GM21367 (cell line): Measurements from ENCODE around the gene PARVA.
"Not testable (repeated sequence)": the region's sequence is repeated elsewhere in the genome, so short reads cannot be mapped to it uniquely, and the experiment has no call there.

Experiments
- ATAC-seq: cut with Tn5 transposase; IDR thresholded peaks from one replicate; pipeline ENCODE4 v1.9.1; 2021; ENCODE audit not compliant: unreplicated experiment

The PARVA gene

DNA sequence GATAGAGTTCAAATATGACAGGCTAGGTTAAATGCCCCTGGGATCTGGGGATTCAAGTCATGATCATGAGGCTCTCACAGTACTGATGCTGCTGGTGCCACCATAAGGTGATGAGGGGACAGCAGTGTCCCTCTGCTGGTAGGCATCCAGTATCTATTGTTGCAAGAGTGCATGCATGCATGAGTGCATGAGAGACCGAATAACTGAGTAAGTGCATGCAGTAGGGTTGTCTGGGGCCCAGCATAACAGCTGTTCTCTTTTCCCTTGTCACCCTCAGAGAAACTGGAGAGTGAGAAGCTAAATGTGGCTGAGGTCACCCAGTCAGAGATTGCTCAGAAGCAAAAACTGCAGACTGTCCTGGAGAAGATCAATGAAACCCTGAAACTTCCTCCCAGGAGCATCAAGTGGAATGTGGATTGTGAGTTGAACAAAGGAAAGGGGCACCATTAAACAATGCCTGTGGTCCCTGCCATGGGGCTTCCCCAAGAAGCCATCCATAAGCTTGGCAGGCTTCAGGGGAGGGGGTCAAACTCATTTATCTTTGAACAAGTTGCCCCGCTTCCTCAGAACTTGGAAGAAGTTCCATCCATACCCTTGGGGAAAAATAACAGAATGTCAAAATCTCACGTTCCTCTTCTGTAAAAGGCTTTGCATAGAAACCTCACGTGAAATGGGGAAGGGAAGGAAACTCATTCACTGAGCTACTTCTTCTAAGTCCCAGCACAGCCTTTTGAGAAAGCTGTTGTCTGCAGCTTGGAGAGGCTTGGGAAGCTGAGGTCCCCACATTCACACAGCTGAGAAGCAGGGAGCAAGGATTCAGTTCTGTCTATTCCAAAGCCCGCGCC is 119.0 kb downstream of the PARVA start:
- no peak for ATAC-seq

GRCh38 chr11:12497431-12497830 is 120.1 kb downstream of the PARVA start:
- ATAC-seq, result no peak

- no peak for ATAC-seq
Observed at GRCh38 chr11:12499071-12499470, 121.7 kb downstream of the PARVA start.

- no peak for ATAC-seq
Observed at GRCh38 chr11:12502046-12502445, 124.7 kb downstream of the PARVA start.

- ATAC-seq, result no peak
Observed at GRCh38 chr11:12503039-12503484, 125.7 kb downstream of the PARVA start.

DNA sequence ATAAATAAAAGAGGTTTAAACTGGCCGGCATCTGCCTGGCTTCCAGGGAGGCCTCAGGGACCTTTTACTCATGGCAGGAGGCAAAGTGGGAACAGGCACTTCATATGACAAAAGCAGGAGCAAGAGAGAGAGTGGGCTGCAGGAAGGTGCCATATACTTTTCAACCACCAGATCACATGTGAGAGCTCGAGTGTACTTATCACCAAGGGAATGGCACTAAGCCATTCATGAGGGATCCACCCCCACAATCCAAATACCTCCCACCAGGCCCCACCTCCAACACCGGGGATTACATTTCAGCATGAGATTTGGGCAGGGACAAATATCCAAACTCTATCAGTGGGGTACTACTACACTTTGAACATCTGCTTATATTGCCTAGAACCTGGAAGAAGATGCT is 126.5 kb downstream of the PARVA start:
- ATAC-seq, result no peak

DNA sequence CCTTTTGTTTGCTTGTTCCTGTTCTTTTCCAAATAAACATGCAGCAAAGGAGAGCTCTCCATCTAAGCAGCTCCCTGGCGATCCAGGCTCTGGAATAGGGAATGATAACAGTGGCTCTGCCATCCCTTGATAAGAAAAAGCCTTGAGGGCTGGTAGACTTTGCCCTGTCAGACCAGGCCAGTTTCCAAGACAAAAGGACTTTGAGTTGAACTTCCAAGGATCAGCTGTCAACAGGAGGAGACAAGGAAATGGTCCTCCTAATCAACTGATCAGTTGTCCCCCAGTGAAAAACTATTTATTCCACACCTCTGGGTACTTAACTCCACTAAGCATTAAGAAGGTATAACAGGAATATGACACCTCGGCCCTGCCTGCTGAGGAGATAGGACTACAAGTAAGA is 127.8 kb downstream of the PARVA start:
- ATAC-seq, result no peak

DNA sequence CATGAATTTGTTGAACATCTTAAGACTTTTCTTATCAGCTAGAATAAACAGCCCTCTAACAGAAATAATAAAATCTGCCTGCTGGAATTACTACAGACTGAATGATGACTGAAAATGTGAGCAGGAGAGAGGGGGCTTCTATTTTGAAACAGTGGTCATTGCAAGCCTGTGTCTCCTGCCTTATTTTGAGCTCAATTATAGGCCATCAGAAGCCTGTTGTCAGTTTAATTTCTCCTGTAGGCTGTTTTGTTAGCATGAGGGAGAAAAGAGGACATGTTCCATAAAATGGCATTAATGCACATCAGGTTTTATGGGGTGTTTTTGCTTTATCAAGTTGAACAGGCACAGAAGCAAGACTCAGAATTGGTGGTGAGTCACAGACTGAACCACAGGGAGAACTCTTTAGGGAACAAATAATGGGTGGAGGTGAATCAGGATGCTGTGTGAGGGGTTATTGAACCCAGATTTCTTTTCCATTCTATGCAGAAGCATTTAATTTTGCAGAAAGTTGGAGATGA is 129.1 kb downstream of the PARVA start:
- no peak for ATAC-seq

- ATAC-seq, result no peak
Observed at GRCh38 chr11:12507391-12507790, 130.0 kb downstream of the PARVA start.

DNA sequence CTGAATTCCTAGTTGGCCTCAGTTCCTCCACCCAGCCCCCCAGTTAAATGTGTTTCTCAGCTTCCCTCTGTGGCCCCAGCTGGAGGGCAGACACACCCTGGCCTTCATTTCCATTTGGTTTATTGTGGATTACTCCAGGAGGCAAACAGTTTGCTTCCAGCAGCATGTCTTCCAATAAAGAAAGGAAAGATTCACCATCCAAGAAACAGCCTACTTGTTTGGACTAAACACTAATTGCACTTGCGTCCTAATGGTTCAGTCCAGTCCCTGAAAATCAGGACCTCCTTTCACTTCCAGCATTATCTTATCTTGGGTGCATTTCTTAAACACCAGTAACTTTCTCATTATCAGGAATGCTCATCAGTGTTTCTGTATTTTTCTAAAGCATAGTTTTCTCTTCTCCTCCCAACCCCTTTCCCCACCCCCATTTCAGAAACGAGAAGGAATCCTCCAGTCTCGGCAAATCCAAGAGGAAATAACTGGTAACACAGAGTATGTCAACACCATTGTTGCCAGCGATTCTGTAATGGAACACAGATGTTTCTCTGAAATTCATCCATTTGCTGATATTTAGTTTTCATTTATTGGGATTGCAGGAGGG is 130.9 kb downstream of the PARVA start:
- no peak for ATAC-seq

- ATAC-seq, result no peak
Observed at GRCh38 chr11:12509371-12509770, 132.0 kb downstream of the PARVA start.

- no peak for ATAC-seq
Observed at GRCh38 chr11:12512132-12512531, 134.8 kb downstream of the PARVA start.

DNA sequence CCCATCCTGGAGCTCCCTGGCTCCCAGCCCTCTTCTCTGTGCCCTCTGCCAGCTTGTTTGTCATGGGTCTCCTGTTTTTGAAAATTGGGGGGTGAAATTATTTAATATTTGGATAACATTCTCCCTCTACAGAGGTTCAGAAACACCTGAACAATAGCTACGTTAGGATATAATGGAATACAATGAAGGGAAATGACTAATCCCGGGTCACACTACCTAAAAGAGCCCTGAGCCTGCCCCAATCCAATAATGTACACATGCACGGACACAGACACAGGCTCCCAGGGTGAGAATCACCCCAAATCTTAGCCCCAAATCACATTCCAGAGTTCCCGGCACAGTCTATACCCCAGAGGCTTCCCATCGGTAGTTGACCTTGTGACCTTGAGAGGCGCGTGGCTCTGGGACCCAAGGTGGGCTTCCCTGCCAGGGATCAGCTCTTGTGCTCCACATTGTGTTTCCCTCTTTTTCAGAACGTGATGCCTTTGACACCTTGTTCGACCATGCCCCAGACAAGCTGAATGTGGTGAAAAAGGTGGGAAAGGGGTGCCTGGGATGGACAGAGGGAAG is 135.5 kb downstream of the PARVA start:
- ATAC-seq, result no peak

DNA sequence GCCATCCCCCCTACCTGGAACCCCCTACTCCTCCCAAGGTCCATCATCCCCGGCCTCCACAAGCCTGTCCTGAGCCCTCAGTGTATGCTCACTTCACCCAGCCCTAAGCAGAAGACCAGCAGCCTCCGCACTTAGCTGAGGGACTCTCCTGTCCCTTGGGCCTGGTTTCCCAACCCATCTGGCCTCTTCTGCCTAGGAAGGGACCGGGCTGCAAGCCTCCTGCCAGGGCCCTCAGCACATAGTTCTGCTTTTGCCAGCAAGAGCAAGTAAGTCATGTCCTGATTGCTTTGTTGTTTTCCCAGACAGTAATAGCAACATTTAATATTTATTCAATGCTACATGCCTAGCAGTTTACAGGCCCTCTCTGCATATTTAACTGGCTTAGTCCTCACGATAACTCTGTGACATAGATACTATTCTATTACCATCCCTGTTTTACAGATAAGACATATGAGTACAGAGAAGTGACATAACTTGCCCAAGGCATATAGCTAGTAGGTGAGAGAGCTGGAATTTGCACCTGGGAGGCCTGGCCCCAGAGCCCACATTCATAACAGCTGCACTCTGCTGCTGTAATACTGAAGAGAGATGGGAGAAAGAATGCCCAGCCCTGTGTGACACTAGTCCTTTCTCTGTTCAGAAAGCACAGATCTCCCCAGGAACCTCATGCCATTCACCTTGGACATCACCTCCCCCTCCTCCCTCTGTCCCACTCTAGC is 139.2 kb downstream of the PARVA start:
- ATAC-seq, result no peak

DNA sequence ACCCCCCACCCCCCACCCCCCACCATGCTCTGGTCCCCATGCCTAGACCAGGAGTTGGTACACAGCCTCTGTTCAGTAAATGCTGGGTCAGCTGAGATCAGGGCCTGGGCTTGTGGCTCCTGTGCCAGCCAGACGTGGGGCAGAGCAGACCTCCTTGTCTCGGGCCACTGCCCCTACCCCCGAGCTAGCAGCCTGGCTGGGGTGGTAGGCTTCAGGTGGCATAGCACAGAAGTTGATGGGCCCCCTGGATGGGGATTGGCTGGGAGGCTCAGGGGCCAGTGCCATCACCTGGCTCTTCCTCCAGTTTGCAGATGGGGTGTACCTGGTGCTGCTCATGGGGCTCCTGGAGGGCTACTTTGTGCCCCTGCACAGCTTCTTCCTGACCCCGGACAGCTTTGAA is 139.9 kb downstream of the PARVA start:
- no peak for ATAC-seq

GRCh38 chr11:12517741-12518140 is 140.4 kb downstream of the PARVA start:
- no peak for ATAC-seq

DNA sequence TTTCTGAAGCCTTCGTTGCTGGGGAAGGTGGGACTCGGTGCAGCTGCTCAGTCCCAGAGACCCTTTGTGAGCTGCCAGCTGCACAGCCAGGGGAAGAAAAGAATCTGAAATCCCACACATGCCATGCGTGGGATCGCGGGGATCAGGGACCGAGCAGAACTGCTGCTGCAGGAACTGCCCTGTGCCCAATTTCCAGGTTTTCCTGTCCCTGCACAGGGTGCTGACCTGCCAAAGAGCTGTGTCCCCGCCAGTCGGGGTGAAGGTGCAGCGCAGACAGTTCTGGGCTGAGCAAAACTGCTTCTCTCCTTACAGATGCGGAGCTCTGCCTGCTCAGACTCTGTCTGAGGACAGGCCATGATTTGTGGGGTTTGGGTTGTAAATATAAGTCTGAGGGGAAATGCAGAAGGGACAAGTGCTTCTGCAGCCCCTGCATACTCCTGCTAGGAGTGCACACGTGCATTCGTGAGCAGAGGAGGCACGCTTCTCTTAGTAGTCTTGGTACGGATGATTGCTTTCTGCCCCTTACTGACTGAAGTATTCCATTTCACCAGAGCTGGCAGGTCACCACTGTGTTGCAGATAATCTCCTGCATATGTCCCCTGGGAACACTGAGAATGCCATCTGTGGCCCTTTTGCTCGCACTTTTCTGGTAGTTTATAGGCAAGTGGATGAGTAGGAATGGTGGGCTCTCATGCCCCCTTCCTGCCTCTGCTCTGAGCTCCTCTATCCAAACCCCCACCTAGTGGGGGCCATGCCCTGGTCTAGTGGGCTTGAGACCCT is 141.4 kb downstream of the PARVA start:
- no peak for ATAC-seq

- no peak for ATAC-seq
Observed at GRCh38 chr11:12520054-12520453, 142.7 kb downstream of the PARVA start.

DNA sequence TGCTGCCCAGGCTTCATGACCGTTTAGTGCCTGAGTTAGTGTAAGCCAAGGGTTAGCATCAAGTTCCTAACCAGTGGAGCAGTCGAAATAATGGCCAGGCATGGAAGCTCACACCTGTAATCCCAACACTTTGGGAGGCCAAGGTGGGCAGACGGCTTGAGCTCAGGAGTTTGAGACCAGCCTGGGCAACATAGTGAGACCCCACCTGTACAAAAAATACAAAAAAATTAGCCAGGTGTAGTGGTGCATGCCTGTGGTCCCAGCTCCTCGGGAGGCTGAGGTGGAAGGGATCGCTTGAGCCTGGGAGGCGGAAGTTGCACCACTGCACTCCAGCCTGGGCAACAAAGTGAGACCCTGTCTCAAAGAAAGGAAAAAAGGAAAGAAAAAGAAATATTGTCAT is 143.2 kb downstream of the PARVA start:
- not testable (repeated sequence) for ATAC-seq

- no peak for ATAC-seq
Observed at GRCh38 chr11:12523180-12523924, 146.0 kb downstream of the PARVA start.
